Esophagus squamous epithelium (tissue), 4 donors: ENCODE data around the gene DLG2.

Experiments used
- POLR2A ChIP-seq, 4 donors: fragments of 450-650 bp; IDR thresholded peaks; one replicate each; pipeline ENCODE4 v1.6.1; 2017; ENCODE audit warnings: antibody characterized with exemption in 4 of 4, mild to moderate bottlenecking in 4 of 4, moderate library complexity in 3 of 4
- TF ChIP-seq, protein P1 (sequence below), 6 experiments: fragments of 450-650 bp in 4 of 6; fragments of 200-600 bp in 2 of 6; sonication (generic) in 2 of 6; IDR thresholded peaks; one replicate each; pipeline ENCODE4 v1.5.1; 2016 to 2019; ENCODE audit warnings: antibody characterized with exemption in 6 of 6, mild to moderate bottlenecking in 4 of 6, moderate library complexity in 4 of 6

DNA sequence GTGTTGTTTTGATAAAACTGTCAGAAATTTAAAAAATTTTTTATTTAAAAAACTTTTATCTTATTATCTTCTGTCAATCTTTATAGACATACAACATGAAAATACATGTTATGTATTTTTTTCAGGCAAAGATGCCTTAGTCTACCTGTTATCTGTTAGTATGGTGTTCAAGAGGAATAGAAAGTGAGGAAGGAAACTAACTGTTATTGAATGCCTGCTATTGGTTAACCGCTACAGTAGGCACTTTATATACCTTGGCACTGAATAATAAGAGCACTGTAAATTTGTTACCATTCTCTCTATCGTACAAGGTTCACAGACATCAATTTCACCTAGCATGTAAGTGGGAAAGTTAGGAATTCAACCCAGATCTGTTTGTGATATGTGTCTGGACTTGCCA lies 2068.9 kb downstream of the DLG2 start:
- TF ChIP-seq, protein P1, sequence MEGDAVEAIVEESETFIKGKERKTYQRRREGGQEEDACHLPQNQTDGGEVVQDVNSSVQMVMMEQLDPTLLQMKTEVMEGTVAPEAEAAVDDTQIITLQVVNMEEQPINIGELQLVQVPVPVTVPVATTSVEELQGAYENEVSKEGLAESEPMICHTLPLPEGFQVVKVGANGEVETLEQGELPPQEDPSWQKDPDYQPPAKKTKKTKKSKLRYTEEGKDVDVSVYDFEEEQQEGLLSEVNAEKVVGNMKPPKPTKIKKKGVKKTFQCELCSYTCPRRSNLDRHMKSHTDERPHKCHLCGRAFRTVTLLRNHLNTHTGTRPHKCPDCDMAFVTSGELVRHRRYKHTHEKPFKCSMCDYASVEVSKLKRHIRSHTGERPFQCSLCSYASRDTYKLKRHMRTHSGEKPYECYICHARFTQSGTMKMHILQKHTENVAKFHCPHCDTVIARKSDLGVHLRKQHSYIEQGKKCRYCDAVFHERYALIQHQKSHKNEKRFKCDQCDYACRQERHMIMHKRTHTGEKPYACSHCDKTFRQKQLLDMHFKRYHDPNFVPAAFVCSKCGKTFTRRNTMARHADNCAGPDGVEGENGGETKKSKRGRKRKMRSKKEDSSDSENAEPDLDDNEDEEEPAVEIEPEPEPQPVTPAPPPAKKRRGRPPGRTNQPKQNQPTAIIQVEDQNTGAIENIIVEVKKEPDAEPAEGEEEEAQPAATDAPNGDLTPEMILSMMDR (IDR thresholded peaks at IDR 0.05) = no peak
- TF ChIP-seq POLR2A (IDR thresholded peaks at IDR 0.05) = no peak
